ENCODE data around the gene MRPS9. TPM values are rescaled to one million over a fixed set of nuclear protein-coding genes. Genes with fewer than 3 reads are reported as not detected.

The MRPS9 gene
- total and polyA plus RNA-seq, 4 donors: 17.1 to 28.6 (median 19.5) TPM

GRCh38 chr2:105081006-105081601 is 43.2 kb downstream of the MRPS9 start:
- H3K36me3 ChIP-seq (ENCODE audit: control insufficient read depth in 4 of 4, insufficient read depth in 4 of 4, low read length in 4 of 4): peaks cover 0 to 4% (median 0%) of the 10 kb centered on the region in 4 donors
- 81 to 90% methylated on average over 20 of the region's 20 CpGs for WGBS, 2 donors
- H3K27ac ChIP-seq (ENCODE audit: low read depth in 1 of 2, low read length in 1 of 2): no peak overlapping the region
- no peak for ATAC-seq (ENCODE audit: insufficient read depth, low FRiP score)
- no peaks in the 10 kb centered on the region for H3K9me3 ChIP-seq (ENCODE audit: control insufficient read depth in 4 of 4, insufficient read depth in 3 of 4, low read length in 3 of 4)
- DNase-seq: peak in 2 of 3 donors; percentile 19 to 20
- peaks cover 0 to 29% (median 10%) of the 10 kb centered on the region in 5 donors for H3K4me1 ChIP-seq (ENCODE audit: control insufficient read depth in 5 of 5, insufficient read depth in 5 of 5, low read length in 5 of 5)
- no peaks in the 10 kb centered on the region for H3K27me3 ChIP-seq (ENCODE audit: control insufficient read depth in 3 of 3, insufficient read depth in 3 of 3, low read length in 2 of 3)
- no peak overlapping the region for H3K4me3 ChIP-seq
- no peak overlapping the region for H3K9ac ChIP-seq (ENCODE audit: insufficient read depth in 1 of 2, low read length in 2 of 2)
- TF ChIP-seq CTCF (IDR thresholded peaks at IDR 0.05; ENCODE audit: control extremely low read depth, extremely low read depth): no peak

GRCh38 chr2:105082107-105082506 is 44.2 kb downstream of the MRPS9 start:
- H3K4me3 ChIP-seq: no peak overlapping the region
- no peaks in the 10 kb centered on the region for H3K9me3 ChIP-seq (ENCODE audit: control insufficient read depth in 4 of 4, insufficient read depth in 3 of 4, low read length in 3 of 4)
- H3K36me3 ChIP-seq (ENCODE audit: control insufficient read depth in 4 of 4, insufficient read depth in 4 of 4, low read length in 4 of 4): peaks cover 0 to 4% (median 0%) of the 10 kb centered on the region in 4 donors
- DNase-seq (peak; percentile 49 to 84 (median 81)), ATAC-seq (ENCODE audit: insufficient read depth, low FRiP score) (no peak)
- no peak overlapping the region for H3K27ac ChIP-seq (ENCODE audit: low read depth in 1 of 2, low read length in 1 of 2)
- 78 to 86% methylated on average over 8 of the region's 8 CpGs for WGBS, 2 donors
- H3K4me1 ChIP-seq (ENCODE audit: control insufficient read depth in 5 of 5, insufficient read depth in 5 of 5, low read length in 5 of 5): peaks cover 0 to 29% (median 10%) of the 10 kb centered on the region in 5 donors
- TF ChIP-seq CTCF (IDR thresholded peaks at IDR 0.05; ENCODE audit: control extremely low read depth, extremely low read depth): no peak
- H3K27me3 ChIP-seq (ENCODE audit: control insufficient read depth in 3 of 3, insufficient read depth in 3 of 3, low read length in 2 of 3): no peaks in the 10 kb centered on the region
- no peak overlapping the region for H3K9ac ChIP-seq (ENCODE audit: insufficient read depth in 1 of 2, low read length in 2 of 2)

GRCh38 chr2:105085525-105085924 is 47.7 kb downstream of the MRPS9 start:
- no peak for DNase-seq
- Histone ChIP-seq H3K27me3 (ENCODE audit: control insufficient read depth in 3 of 3, insufficient read depth in 3 of 3, low read length in 2 of 3) (no peaks in the 10 kb centered on the region), H3K4me1 (ENCODE audit: control insufficient read depth in 5 of 5, insufficient read depth in 5 of 5, low read length in 5 of 5) (peaks cover 0 to 19% (median 10%) of the 10 kb centered on the region in 5 donors), H3K9me3 (ENCODE audit: control insufficient read depth in 4 of 4, insufficient read depth in 3 of 4, low read length in 3 of 4) (no peaks in the 10 kb centered on the region), H3K4me3 (no peak overlapping the region), H3K27ac (ENCODE audit: low read depth in 1 of 2, low read length in 1 of 2) (no peak overlapping the region), H3K9ac (ENCODE audit: insufficient read depth in 1 of 2, low read length in 2 of 2) (no peak overlapping the region), H3K36me3 (ENCODE audit: control insufficient read depth in 4 of 4, insufficient read depth in 4 of 4, low read length in 4 of 4) (peaks cover 0 to 4% (median 1%) of the 10 kb centered on the region in 4 donors)
- no peak for ATAC-seq (ENCODE audit: insufficient read depth, low FRiP score)
- 89 to 93% methylated on average over 1 of the region's 1 CpG for WGBS, 2 donors
- TF ChIP-seq CTCF (IDR thresholded peaks at IDR 0.05; ENCODE audit: control extremely low read depth, extremely low read depth): no peak

GRCh38 chr2:105087273-105087672 is 49.4 kb downstream of the MRPS9 start:
- H3K9ac ChIP-seq (ENCODE audit: insufficient read depth in 1 of 2, low read length in 2 of 2): no peak overlapping the region
- peaks cover 0 to 5% (median 1%) of the 10 kb centered on the region in 5 donors for H3K4me1 ChIP-seq (ENCODE audit: control insufficient read depth in 5 of 5, insufficient read depth in 5 of 5, low read length in 5 of 5)
- H3K36me3 ChIP-seq (ENCODE audit: control insufficient read depth in 4 of 4, insufficient read depth in 4 of 4, low read length in 4 of 4): peaks cover 0 to 4% (median 1%) of the 10 kb centered on the region in 4 donors
- no peak overlapping the region for H3K4me3 ChIP-seq
- no peaks in the 10 kb centered on the region for H3K27me3 ChIP-seq (ENCODE audit: control insufficient read depth in 3 of 3, insufficient read depth in 3 of 3, low read length in 2 of 3)
- H3K9me3 ChIP-seq (ENCODE audit: control insufficient read depth in 4 of 4, insufficient read depth in 3 of 4, low read length in 3 of 4): no peaks in the 10 kb centered on the region
- no peak for TF ChIP-seq CTCF (IDR thresholded peaks at IDR 0.05; ENCODE audit: control extremely low read depth, extremely low read depth)
- no peak for DNase-seq
- WGBS, 2 donors: 47 to 92% methylated on average over 1 of the region's 1 CpG
- no peak for ATAC-seq (ENCODE audit: insufficient read depth, low FRiP score)
- no peak overlapping the region for H3K27ac ChIP-seq (ENCODE audit: low read depth in 1 of 2, low read length in 1 of 2)
